Lower leg skin (tissue), 4 donors: ENCODE data around the gene COL18A1. TPM values are rescaled to one million over a fixed set of nuclear protein-coding genes. Genes with fewer than 3 reads are reported as not detected.

Experiments used
- DNase-seq, 2 donors: peaks; one replicate each; pipeline ENCODE4 v3.0.0-alpha.2; 2019; ENCODE audit warnings: low spot score in 2 of 2
- H3K4me3 ChIP-seq: fragments of 200-600 bp; sonication (generic); 2 replicates; pipeline ENCODE4 v1.5.1; 2017; ENCODE audit warnings: mild to moderate bottlenecking, low read depth; ENCODE audit not compliant: poor library complexity, severe bottlenecking
- POLR2A ChIP-seq, 2 donors: fragments of 450-650 bp; IDR thresholded peaks; one replicate each; pipeline ENCODE4 v1.6.1; 2016 to 2017; ENCODE audit warnings: antibody characterized with exemption in 2 of 2, mild to moderate bottlenecking in 1 of 2, moderate library complexity in 1 of 2
- WGBS, 2 donors: methylation state at CpG; one replicate each; pipeline ENCODE4 v1.1.5; 2018; 5-methylcytosine and 5-hydroxymethylcytosine counted together
- intact Hi-C: fragments of 100-400 bp; cut with DNase I; formaldehyde crosslinking; loops from one replicate; pipeline ENCODE4 v1.15.0; 2023; ENCODE audit warnings: low total_unique reads
- total RNA-seq, 4 donors: library from RNA; depleted of rRNA; stranded (reverse); fragments of >200 nt; gene quantifications; one replicate each; pipeline ENCODE4 v1.1.0, GENCODE V29; 2016
- TF ChIP-seq, protein P1 (sequence below), 3 donors: fragments of 450-650 bp; IDR thresholded peaks; one replicate each; pipeline ENCODE4 v1.5.1; 2016; ENCODE audit warnings: antibody characterized with exemption in 3 of 3, mild to moderate bottlenecking in 3 of 3, moderate library complexity in 2 of 3

Gene COL18A1
- total RNA-seq, 4 donors from 2014 or later, result 63.3 to 126 (median 85.9) TPM

DNA sequence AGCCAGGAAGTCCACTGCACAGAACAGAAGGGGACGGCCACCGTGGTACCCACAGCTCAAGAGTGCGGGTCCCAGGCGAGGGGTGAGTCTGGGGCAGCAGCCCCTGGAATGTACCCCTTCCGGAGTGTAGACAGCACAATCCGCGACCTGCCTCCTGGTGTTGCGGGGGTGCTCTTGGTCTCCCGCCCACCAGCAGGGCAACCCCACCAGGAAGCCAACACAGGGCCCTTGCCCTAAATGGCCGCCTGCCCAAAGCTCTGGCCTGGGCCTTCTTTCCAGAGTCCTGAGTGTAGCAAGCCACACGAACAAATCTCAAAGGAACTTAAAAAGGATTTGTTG, 138.4 kb downstream of the COL18A1 start:
- intact Hi-C loops, result no loop called here
- TF ChIP-seq, protein P1, sequence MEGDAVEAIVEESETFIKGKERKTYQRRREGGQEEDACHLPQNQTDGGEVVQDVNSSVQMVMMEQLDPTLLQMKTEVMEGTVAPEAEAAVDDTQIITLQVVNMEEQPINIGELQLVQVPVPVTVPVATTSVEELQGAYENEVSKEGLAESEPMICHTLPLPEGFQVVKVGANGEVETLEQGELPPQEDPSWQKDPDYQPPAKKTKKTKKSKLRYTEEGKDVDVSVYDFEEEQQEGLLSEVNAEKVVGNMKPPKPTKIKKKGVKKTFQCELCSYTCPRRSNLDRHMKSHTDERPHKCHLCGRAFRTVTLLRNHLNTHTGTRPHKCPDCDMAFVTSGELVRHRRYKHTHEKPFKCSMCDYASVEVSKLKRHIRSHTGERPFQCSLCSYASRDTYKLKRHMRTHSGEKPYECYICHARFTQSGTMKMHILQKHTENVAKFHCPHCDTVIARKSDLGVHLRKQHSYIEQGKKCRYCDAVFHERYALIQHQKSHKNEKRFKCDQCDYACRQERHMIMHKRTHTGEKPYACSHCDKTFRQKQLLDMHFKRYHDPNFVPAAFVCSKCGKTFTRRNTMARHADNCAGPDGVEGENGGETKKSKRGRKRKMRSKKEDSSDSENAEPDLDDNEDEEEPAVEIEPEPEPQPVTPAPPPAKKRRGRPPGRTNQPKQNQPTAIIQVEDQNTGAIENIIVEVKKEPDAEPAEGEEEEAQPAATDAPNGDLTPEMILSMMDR (IDR thresholded peaks at IDR 0.05), result no peak
- TF ChIP-seq POLR2A (IDR thresholded peaks at IDR 0.05), result no peak
- H3K4me3 ChIP-seq, result no peak overlapping the region
- WGBS, 2 donors, result 82 to 90% methylated on average over 10 of the region's 11 CpGs
- no peak for DNase-seq

DNA sequence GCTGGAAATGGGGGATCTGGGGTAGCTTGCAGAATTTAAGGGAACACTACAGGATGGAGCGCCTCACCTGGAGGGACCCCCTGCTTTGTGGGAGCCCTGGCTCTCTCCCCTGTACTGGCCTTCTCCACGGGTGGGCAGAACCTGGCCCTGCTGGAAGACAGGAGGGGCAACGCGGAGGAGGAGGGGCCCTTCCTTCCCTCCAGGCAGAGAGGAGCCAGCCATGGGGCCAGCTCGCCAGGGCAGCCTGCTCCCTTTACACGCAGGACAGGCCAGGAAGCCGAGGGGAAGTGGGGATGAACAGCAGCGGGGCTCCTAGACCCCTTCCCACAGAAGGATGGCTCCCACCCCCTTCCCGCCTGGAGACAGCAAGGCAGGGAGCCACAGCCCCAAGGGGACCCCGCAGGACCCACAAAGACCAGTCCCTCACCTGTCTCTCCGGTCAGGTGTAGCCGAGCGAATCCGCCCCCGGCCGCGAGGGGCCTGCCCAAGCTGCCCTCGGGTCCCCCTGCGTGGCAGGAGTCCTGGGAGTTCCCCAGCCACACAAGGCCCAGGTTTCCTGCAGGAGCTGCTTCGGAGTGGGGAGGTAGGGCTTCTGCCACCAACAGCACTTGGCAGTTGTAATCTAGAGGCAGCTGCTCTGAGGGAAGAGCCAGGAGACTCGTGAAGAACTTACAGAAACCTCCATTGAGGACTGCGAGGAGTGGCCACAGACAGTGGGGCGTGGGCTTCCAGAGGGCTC, 138.9 kb downstream of the COL18A1 start:
- 79 to 82% methylated on average over 21 to 23 of the region's 23 CpGs for WGBS, 2 donors
- H3K4me3 ChIP-seq, result no peak overlapping the region
- no peak for TF ChIP-seq POLR2A (IDR thresholded peaks at IDR 0.05)
- TF ChIP-seq, protein P1 (IDR thresholded peaks at IDR 0.05), result no peak
- DNase-seq, result peak in 1 of 2 donors; percentile 84
- intact Hi-C loops, result no loop called here

DNA sequence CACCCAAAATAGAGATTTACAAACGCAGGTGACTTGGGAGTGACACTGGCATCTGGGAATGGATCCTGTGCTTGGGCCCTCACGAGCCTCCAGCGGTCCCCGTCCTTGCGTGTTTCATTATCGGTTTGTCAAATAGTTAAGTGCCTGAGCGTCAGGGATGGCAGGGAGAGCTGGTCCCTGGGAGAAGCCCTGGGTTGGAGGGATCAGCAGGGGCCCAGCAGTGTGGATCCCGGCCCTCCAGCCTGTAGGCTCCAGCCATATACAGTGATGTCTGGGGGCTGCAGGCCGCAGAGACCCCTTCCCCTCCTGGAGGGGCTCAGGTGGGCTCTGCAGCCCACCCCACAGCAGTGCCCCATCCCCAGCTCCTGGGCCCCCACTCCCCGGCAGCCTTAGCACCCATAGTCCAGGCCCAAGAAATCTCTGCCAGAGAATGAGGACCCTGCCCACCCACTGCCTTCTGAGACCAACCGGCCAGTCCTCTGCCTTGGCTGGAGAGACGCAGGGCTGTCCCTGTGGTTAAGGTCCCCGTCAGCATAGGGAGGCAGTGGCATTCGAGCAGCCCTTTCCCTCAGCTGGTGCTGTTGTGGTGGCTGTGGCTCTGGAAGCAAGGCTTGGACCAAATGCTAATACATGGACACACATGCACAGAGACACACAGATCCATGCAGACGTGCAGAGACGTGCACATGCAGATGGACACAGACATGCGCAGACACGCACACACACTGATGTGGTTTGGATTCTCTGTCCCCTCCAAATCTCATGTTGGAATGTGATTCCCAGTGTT, 139.7 kb downstream of the COL18A1 start:
- DNase-seq, result peak in 1 of 2 donors; percentile 80
- 85 to 92% methylated on average over 13 to 18 of the region's 18 CpGs for WGBS, 2 donors
- intact Hi-C loops, result no loop called here
- TF ChIP-seq, protein P1 (IDR thresholded peaks at IDR 0.05), result no peak
- TF ChIP-seq POLR2A (IDR thresholded peaks at IDR 0.05), result no peak
- no peak overlapping the region for H3K4me3 ChIP-seq

DNA sequence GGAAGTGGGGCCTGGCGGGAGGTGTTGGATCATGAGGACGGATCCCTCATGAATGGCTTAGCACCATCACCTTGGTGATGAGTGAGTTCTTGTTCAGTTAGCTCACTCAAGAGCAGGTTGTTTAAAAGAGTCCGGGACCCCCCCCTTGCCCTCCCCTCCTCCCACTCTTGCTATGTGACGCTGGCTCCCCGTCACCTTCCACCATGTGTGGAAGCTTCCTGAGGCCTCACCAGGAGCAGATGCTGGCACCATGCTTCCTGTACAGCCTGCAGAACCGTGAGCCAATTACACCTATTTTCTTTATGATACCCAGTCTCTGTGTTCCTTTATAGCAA, 140.2 kb downstream of the COL18A1 start:
- TF ChIP-seq, protein P1 (IDR thresholded peaks at IDR 0.05), result no peak
- no peak for TF ChIP-seq POLR2A (IDR thresholded peaks at IDR 0.05)
- intact Hi-C loops, result no loop called here
- no peak overlapping the region for H3K4me3 ChIP-seq
- 91 to 95% methylated on average over 6 of the region's 6 CpGs for WGBS, 2 donors
- no peak for DNase-seq

DNA sequence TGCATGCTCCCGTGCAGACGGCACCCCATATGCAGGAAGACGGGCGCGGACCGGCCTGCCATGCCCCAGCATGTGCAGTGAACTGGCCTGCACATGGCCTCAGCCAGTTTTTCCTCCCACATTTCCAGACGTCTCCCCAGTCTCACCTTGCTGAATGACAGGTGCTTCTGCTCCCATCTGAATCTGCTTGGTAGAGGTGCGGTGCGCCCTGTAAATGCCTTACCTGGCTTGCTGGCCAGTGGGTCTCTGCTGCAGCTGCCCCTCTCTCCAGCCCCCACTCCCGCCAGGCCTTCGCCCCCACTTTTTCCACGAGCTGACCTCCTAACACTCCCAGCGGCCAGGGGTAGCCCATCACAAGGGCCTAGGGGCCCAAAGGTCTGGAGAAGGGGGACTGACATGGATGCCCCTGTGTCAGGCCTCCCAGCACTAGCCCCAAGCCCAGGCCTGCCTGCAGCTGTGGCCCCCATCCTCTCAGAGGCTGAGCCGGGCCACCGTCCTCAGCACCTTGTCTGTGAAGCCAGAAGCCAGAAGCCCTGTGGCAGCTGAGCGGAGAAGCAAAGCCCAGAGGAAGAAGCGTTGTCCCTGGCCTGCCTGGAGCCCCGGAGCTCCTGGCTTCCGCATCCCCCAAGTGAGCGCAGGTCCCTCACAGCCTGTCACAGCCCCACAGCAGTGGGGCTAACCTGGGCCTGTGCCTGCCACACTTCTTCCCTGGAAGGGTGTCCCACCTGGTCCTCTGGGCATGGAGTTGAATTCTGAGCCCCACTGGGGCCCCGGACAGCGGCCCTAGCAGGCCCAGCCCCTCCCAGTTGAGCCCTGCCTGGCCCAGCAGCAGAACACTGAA, 140.9 kb downstream of the COL18A1 start:
- intact Hi-C loops, result no loop called here
- H3K4me3 ChIP-seq, result no peak overlapping the region
- WGBS, 2 donors, result 81 to 86% methylated on average over 21 to 22 of the region's 22 CpGs
- DNase-seq, result peak in 1 of 2 donors; percentile 86
- TF ChIP-seq, protein P1 (IDR thresholded peaks at IDR 0.05), result no peak
- no peak for TF ChIP-seq POLR2A (IDR thresholded peaks at IDR 0.05)
